Muscle layer of colon (tissue), 2 donors: Measurements from ENCODE around the gene MGST3.
"Not testable (repeated sequence)": the region's sequence is repeated elsewhere in the genome, so short reads cannot be mapped to it uniquely, and the experiment has no call there.

ENCODE experiments used
- H3K27ac ChIP-seq: one replicate; pipeline ENCODE4 v1.7.0; 2013; ENCODE audit warnings: low read depth, mild to moderate bottlenecking, low read length, moderate library complexity
- H3K27me3 ChIP-seq, 2 donors: one replicate each; pipeline ENCODE4 v1.7.0; 2013; ENCODE audit warnings: low read length in 2 of 2, mild to moderate bottlenecking in 2 of 2; ENCODE audit not compliant: insufficient read depth in 2 of 2, control insufficient read depth in 1 of 2
- H3K36me3 ChIP-seq: one replicate; pipeline ENCODE4 v1.7.0; 2013; ENCODE audit warnings: mild to moderate bottlenecking, low read length; ENCODE audit not compliant: insufficient read depth
- H3K4me1 ChIP-seq: one replicate; pipeline ENCODE4 v1.7.0; 2013; ENCODE audit warnings: mild to moderate bottlenecking, low read length; ENCODE audit not compliant: insufficient read depth
- H3K4me3 ChIP-seq, 2 donors: one replicate each; pipeline ENCODE4 v1.7.0; 2013; ENCODE audit warnings: low read length in 2 of 2, low read depth in 1 of 2, mild to moderate bottlenecking in 1 of 2, moderate library complexity in 1 of 2
- H3K9ac ChIP-seq: one replicate; pipeline ENCODE4 v1.7.0; 2013; ENCODE audit warnings: low read length
- H3K9me3 ChIP-seq: one replicate; pipeline ENCODE4 v1.7.0; 2013; ENCODE audit warnings: mild to moderate bottlenecking, low read length
- donor health status: abdominal sarcoma.
- donor health status: Adenocarcinoma of cecum.

Gene MGST3

DNA sequence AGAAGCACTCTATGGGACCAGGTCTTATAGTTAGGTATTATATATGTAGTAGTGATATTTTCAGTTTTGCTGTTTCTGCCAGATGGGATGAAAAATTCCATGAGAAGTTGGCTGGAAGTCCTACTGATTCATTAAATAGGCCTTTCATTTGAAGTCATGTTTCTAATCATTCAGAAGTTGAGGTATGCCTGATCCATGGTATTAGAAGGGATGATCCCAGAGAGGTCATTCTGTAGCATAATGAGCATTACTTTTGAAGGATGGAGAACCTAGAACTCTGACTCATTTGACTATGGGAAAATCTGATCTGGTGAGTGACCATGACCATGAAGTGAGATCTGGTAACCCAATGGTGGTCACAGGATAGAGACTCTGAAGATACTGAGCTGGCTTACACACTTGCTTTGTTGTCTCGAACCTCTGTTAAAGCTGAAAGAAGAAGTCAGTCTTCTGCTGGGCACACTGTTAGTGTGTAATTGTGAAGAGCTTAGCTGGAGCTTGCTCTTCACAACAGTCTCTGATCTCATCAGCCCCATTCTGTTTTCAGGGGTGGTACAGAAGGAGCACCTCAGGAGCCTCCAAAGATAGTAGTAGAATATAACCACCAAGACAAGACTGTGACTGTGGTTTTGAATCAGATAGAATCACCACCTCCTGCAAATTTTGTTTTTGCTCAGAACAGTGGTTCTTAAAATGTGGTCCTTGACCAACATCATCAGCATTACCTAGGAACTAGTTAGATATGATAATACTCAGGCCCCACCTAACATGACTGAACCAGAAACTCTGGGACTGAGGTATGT, 9.0 kb downstream of the MGST3 start:
- Histone ChIP-seq H3K27ac (no peak overlapping the region), H3K4me3 (no peak overlapping the region), H3K36me3 (peaks cover 8% of the 10 kb centered on the region), H3K4me1 (peaks cover 16% of the 10 kb centered on the region), H3K9me3 (no peaks in the 10 kb centered on the region), H3K27me3 (no peaks in the 10 kb centered on the region), H3K9ac (no peak overlapping the region)

DNA sequence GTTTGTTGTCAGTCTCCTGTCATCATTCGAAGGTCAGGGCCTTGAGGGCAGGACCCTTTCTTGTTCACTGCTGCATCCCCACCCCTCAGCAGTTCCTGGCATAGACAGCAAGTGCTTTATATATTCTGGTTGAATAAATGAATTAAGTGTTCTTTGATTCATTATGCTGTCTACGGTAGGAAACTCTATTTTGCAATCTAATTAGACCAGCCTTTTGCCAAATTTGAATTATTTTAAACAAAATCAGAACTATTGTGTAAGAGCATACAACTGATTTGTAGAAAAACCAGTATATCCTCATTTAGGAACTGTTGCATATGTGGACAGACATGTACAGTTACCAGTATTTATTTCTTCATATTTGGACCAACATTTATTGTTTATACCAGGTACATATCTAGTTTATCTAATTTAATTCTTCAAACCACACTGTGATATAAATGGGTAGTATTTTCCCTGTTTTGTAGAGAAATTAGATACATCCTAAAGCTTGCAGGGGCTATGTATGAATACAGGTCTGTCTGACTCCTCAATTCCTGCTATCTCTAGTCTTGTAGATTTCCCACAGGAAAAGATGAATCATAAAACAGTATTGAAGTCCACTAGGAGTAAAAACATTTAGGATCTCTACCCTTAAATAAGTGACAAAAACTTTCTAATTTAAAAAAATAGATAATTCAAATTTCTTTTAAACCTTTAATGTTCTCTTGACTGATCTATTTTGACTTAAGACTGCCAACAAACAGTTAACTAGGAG, 10.4 kb downstream of the MGST3 start:
- no peak overlapping the region for H3K9ac ChIP-seq
- H3K27ac ChIP-seq: no peak overlapping the region
- H3K9me3 ChIP-seq: no peaks in the 10 kb centered on the region
- H3K36me3 ChIP-seq: peaks cover 8% of the 10 kb centered on the region
- H3K27me3 ChIP-seq: no peaks in the 10 kb centered on the region
- H3K4me3 ChIP-seq: no peak overlapping the region
- peaks cover 25% of the 10 kb centered on the region for H3K4me1 ChIP-seq

DNA sequence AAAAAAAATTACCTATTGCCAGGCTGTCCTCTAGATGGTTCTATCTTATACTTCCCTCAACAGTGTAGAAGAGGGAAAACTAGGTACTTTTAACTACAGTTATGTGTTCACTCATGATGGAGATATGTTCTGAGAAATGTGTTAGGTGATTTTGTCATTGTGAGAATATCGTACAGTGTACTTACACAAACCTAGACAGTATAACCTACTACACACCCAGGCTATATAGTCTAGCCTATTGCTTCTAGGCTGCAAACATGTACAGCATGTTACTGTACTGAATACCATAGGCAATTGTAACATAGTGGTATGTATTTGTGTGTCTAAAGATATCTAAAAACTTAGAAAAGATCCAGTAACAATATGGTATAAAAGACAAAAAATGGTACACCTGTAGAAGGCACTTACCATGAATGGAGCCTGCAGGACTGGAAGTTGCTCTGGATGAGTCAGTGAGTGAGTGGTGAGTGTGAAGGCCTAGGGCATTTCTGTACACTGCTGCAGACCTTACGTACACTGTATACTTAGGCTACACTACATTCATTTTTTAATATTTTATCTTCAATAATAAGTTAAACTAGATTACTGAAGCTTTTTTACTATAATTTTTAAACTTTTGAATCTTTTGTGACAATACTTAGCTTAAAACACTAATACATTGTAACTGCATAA, 13.2 kb downstream of the MGST3 start:
- Histone ChIP-seq H3K4me3 (no peak overlapping the region), H3K27me3 (no peaks in the 10 kb centered on the region), H3K9me3 (no peaks in the 10 kb centered on the region), H3K4me1 (peaks cover 27% of the 10 kb centered on the region), H3K9ac (no peak overlapping the region), H3K27ac (no peak overlapping the region), H3K36me3 (no peaks in the 10 kb centered on the region)

DNA sequence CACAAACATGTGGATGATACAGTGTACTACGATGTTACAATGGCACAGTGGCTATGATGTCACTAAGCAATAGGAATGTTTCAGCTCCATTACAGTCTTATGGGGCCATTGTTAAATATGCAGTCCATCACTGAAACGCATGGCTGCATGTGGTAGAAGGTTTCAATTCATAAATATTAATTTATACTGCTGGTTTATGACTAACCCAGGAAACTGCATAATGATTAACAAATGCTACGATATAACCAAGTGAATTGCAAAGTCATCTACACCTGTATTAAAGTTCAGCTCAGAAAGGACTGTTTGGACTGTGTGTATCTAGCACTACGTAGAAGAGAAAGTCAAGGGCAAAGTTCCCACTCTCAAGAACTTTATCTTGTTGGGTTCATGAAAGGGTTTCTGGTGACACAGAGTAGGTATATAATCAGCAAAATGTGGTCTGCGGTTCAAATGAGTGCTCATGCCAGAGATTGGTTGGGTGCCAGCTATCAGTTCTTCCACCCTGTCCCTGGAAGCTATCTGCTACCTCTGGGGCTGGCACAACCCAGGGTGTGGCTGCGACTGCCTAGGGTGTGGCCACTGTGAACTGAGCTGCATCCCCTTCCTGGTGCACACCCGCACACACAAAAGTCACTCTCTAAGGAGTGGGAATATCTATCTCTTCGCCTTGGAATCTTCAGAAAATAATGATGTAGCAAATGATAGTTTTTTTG, 14.8 kb downstream of the MGST3 start:
- no peak overlapping the region for H3K9ac ChIP-seq
- peaks cover 28% of the 10 kb centered on the region for H3K4me1 ChIP-seq
- H3K27ac ChIP-seq: no peak overlapping the region
- peaks cover 3% of the 10 kb centered on the region for H3K36me3 ChIP-seq
- no peaks in the 10 kb centered on the region for H3K27me3 ChIP-seq
- H3K4me3 ChIP-seq: no peak overlapping the region
- H3K9me3 ChIP-seq: no peaks in the 10 kb centered on the region

DNA sequence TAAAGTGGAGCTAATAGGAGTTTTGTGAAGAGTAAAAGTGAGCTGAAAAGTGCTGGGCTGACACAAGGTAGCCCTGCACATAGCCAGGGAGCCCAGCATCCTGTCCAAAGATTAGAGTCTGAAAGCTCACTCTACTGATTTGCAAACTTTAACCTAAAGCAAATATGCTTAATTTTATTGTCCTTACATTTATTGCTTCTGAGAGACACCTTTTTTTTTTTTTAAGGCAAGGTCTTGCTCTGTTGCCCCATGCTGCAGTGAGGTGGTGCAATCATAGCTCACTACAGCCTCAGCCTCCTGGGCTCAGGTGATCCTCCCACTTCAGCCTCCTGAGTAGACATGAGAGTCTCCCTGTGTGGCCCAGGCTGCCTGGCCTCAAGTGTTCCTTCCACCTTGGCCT, 16.5 kb downstream of the MGST3 start:
- Histone ChIP-seq H3K27ac (no peak overlapping the region), H3K4me3 (no peak overlapping the region), H3K4me1 (peaks cover 28% of the 10 kb centered on the region), H3K27me3 (no peaks in the 10 kb centered on the region), H3K36me3 (peaks cover 13% of the 10 kb centered on the region), H3K9ac (no peak overlapping the region), H3K9me3 (no peaks in the 10 kb centered on the region)

DNA sequence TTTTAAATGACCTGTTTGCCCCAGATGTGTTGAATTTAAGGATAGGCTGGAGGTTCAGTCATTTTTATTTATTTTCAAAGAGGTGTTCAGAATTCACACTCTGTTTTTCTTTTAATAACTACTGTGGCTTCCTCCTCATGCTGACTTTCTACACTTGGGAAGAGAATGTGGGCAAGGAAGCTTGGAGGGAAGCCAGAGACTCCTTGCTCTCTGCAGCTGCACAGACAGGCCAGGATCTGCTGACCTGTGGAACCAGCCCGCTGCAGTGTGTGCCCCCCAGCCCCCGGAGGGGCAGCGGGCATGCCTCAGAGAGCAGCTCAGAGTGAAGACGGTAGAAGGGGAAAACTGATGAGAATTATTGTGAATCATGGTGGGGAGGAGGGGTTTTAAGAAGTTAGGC, 16.9 kb downstream of the MGST3 start:
- H3K4me3 ChIP-seq: no peak overlapping the region
- no peaks in the 10 kb centered on the region for H3K27me3 ChIP-seq
- H3K9ac ChIP-seq: no peak overlapping the region
- peaks cover 18% of the 10 kb centered on the region for H3K36me3 ChIP-seq
- H3K27ac ChIP-seq: no peak overlapping the region
- no peaks in the 10 kb centered on the region for H3K9me3 ChIP-seq
- peaks cover 28% of the 10 kb centered on the region for H3K4me1 ChIP-seq

DNA sequence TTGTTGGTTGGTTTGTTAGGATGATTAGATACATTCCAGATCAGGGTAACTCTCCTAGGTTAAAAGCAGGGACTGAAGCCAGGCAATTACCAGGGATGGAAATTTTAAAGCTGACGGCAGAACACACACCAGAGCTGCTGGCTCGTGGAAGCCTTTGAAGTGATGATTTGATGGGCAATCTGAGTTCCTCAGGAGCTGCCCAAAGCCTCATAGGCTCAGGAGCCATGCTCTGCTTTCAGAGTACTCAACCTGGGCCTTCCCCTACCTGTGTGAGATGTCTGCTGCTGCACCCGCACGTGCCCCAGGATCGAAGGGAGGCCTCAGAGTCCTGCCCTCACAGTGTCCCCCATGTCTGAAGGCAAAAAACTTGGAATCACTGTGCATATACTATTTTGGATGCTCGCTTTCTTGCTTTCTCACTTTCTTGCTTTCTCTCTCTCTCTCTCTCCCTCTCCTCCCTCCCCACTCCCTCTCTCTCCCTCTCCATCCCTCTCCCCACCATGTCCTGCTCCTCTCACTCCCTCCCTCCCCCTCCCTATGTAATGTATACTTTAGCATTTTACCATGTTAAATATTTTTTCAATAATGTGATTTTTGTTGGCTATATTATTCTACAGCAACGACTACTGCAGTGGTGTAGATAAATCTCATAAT, 18.0 kb downstream of the MGST3 start:
- Histone ChIP-seq H3K36me3 (peaks cover 29% of the 10 kb centered on the region), H3K27ac (no peak overlapping the region), H3K27me3 (no peaks in the 10 kb centered on the region), H3K4me3 (no peak overlapping the region), H3K9me3 (no peaks in the 10 kb centered on the region), H3K4me1 (peaks cover 28% of the 10 kb centered on the region), H3K9ac (no peak overlapping the region)

DNA sequence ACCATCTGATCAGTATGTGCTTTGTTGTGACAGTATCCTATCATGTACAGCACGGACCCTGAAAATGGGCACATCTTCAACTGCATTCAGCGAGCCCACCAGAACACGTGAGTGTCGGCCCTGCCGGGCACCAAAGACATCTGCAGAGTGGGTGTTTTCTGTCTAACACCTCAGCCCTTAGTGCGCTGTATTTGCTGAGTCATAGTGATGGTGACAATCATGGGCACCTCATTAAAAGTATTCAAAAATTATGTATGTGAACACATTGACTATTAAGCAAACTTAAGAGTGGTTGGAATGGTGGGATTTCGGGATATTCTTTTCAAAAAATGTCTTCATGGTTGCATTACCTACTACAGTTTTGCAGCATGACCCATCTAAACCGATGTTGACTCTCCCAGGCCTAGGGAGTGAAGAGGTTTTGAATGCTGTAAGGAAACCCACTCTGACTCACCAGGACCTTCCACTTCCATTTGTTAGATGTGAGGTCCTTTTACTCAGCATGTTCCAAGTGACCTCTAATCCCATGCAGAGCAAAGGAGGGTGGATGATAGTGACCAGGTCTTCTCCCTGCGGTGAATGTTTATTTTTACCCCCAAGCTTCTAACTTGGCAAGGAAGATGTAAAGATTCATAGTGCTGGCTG, 20.1 kb downstream of the MGST3 start:
- no peak overlapping the region for H3K27ac ChIP-seq
- H3K36me3 ChIP-seq: peaks cover 48% of the 10 kb centered on the region
- no peaks in the 10 kb centered on the region for H3K27me3 ChIP-seq
- peaks cover 22% of the 10 kb centered on the region for H3K4me1 ChIP-seq
- H3K4me3 ChIP-seq: no peak overlapping the region
- H3K9ac ChIP-seq: no peak overlapping the region
- H3K9me3 ChIP-seq: no peaks in the 10 kb centered on the region

DNA sequence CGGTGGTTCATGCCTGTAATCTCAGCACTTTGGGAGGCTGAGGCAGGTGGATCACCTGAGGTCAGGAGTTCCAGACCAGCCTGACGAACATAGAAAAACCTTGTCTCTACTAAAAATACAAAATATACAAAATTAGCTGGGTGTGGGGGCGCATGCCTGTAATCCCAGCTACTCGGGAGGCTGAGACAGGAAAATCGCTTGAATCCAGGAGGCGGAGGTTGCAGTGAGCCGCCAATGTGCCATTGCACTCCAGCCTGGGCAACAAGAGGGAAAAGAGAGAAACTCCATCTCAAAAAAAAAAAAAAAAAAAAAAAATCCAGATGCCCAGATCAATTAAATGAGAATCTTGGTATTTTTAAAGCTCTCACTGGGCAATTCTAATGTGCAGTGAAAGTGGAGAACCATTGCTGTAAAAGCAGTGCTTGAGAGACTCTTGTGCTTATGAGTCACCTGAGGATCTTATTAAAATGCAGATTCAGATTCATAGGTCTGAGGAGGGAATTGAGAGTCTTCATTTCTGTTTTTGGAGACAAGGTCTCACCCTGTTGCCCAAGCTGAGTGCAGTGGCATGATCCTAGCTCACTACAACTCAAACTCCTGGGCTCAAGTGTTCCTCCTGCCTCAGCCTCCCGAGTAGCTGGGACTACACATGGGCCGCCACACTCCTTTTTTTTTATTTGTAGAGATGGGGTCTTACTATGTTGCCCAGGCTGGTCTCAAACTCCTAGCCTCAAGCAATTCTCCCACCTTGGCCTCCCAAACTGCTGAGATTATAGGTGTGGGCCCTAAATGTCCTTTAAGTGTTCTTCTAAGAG, 27.9 kb downstream of the MGST3 start:
- H3K27me3 ChIP-seq, H3K4me1 ChIP-seq, H3K4me3 ChIP-seq, H3K9ac ChIP-seq, H3K9me3 ChIP-seq, H3K27ac ChIP-seq: not testable (repeated sequence)
- H3K36me3 ChIP-seq: peaks cover 58% of the 10 kb centered on the region

DNA sequence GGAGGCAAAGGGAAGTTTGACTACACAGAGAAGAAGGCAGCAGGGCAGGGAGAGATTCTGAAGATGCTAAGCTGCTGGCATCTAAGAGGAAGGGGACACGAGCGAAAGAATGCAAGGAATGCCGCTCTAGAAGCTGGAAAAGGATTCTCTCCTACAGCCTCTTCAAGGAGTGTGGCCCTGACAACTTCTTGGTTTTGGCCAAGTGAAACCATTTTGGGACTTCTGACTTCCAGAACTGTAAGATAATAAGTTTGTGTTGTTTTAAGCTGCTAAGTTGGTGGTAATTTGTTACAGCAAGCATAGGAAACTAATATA, 28.5 kb downstream of the MGST3 start:
- H3K36me3 ChIP-seq: peaks cover 58% of the 10 kb centered on the region
- H3K9me3 ChIP-seq: no peaks in the 10 kb centered on the region
- no peak overlapping the region for H3K4me3 ChIP-seq
- H3K9ac ChIP-seq: no peak overlapping the region
- no peaks in the 10 kb centered on the region for H3K4me1 ChIP-seq
- H3K27ac ChIP-seq: no peak overlapping the region
- H3K27me3 ChIP-seq: no peaks in the 10 kb centered on the region
